GM12892 (cell line): ENCODE measurements around the gene ARID2.

Source experiments
- POLR2A ChIP-seq: IDR thresholded peaks from 2 replicates; pipeline ENCODE4 v1.6.1; 2011; ENCODE audit warnings: low read depth, low read length, control low read depth
- TAF1 ChIP-seq: IDR thresholded peaks from 2 replicates; pipeline ENCODE4 v1.6.1; 2011; ENCODE audit warnings: low read depth, mild to moderate bottlenecking, control low read depth, low read length, borderline replicate concordance

GRCh38 chr12:45756666-45757065, 27.2 kb downstream of the ARID2 start:
- TF ChIP-seq TAF1 = no peak
- no peak for TF ChIP-seq POLR2A
